K562 (cell line): ENCODE measurements around the gene DPAGT1. TPM values are rescaled to one million over a fixed set of nuclear protein-coding genes. Genes with fewer than 3 reads are reported as not detected.

Experiments used
- ATF2 ChIP-seq: sonication (generic); formaldehyde crosslinking; IDR thresholded peaks from 2 replicates; pipeline ENCODE4 v1.8.1; 2022; ENCODE audit warnings: missing genetic modification reagents
- BMI1 ChIP-seq: fragments of 150-350 bp; IDR thresholded peaks from 2 replicates; pipeline ENCODE4 v1.6.1; 2014; ENCODE audit warnings: low read length
- FOS ChIP-seq: IDR thresholded peaks from 3 replicates; pipeline ENCODE4 v1.6.1; 2011; ENCODE audit not compliant: insufficient read length; ENCODE audit errors: extremely low read depth
- FOXP4 ChIP-seq: sonication (generic); formaldehyde crosslinking; IDR thresholded peaks from 2 replicates; pipeline ENCODE4 v1.8.0; 2022; ENCODE audit warnings: mild to moderate bottlenecking, missing genetic modification reagents, borderline replicate concordance
- HMGXB4 ChIP-seq: sonication (generic); formaldehyde crosslinking; IDR thresholded peaks from 2 replicates; pipeline ENCODE4 v1.8.1; 2023; ENCODE audit warnings: mild to moderate bottlenecking, missing genetic modification reagents
- NCOA2 ChIP-seq, 2 experiments: fragments of 450-650 bp; IDR thresholded peaks; 2 replicates each; pipeline ENCODE4 v1.6.1; 2018; ENCODE audit warnings: mild to moderate bottlenecking in 2 of 2, moderate library complexity in 1 of 2; ENCODE audit not compliant: partially characterized antibody in 2 of 2
- NR4A1 ChIP-seq, 2 experiments: fragments of 250-450 bp in 1 of 2; fragments of 450-650 bp in 1 of 2; sonication (Bioruptor Pico) in 1 of 2; IDR thresholded peaks; 2 replicates each; pipeline versions ENCODE4 v1.4.0 to v1.6.1; 2016 to 2020; ENCODE audit warnings: mild to moderate bottlenecking in 2 of 2, missing compliant biosample characterization in 1 of 2, missing genetic modification characterization in 1 of 2, moderate library complexity in 1 of 2
- POLR2G ChIP-seq: fragments of 200-400 bp; formaldehyde crosslinking; IDR thresholded peaks from 2 replicates; pipeline ENCODE4 v1.6.1; 2017; ENCODE audit warnings: low read depth, mild to moderate bottlenecking, antibody characterized with exemption, low read length, moderate library complexity
- SRSF9 ChIP-seq: fragments of 200-400 bp; formaldehyde crosslinking; IDR thresholded peaks from 2 replicates; pipeline ENCODE4 v1.6.1; 2017; ENCODE audit warnings: low read depth, low read length, borderline replicate concordance
- TAF9B ChIP-seq: fragments of 450-650 bp; IDR thresholded peaks from 2 replicates; pipeline ENCODE4 v1.6.1; 2018; ENCODE audit warnings: mild to moderate bottlenecking; ENCODE audit not compliant: partially characterized antibody
- polyA plus RNA-seq, 8 experiments: library from polyadenylated mRNA; depleted of rRNA in 4 of 8; stranded (reverse) in 5 of 8; unstranded in 3 of 8; fragments of >200 nt; fragmentation: Nextera tagmentation in 2 of 8; fragmentation: Illumina TruSeq in 1 of 8; extraction: Ambion mirVana in 2 of 8; extraction: Trizol in 1 of 8; gene quantifications; 2 replicates each; pipeline versions ENCODE4 v1.2.1 to v1.2.3, GENCODE V29; 2011 to 2014; ENCODE audit warnings: inconsistent platforms in 1 of 8, missing spikeins in 1 of 8
- total RNA-seq, 7 experiments: library from RNA; depleted of rRNA in 6 of 7; stranded (reverse); fragments of >200 nt in 6 of 7; fragmentation: Illumina TruSeq in 2 of 7; extraction: Trizol in 2 of 7; gene quantifications; 2 replicates each; pipeline versions ENCODE4 v1.2.1 to v1.2.3, GENCODE V29; 2011 to 2021; ENCODE audit warnings: low replicate concordance in 1 of 7
- TF ChIP-seq, protein P1 (sequence below): fragments of 250-450 bp; sonication (Bioruptor Pico); IDR thresholded peaks from 2 replicates; pipeline ENCODE4 v1.9.0; 2021; ENCODE audit warnings: mild to moderate bottlenecking
- TF ChIP-seq, protein P2 (sequence below): sonication (generic); formaldehyde crosslinking; IDR thresholded peaks from 2 replicates; pipeline ENCODE4 v1.8.1; 2023; ENCODE audit warnings: mild to moderate bottlenecking, missing genetic modification reagents

The DPAGT1 gene
- total and polyA plus RNA-seq, 9 of the 15 experiments (the other 6 are each of a cell fraction or from before 2014, with no cell fraction given), result 29.9 to 135 (median 85.0) TPM

DNA sequence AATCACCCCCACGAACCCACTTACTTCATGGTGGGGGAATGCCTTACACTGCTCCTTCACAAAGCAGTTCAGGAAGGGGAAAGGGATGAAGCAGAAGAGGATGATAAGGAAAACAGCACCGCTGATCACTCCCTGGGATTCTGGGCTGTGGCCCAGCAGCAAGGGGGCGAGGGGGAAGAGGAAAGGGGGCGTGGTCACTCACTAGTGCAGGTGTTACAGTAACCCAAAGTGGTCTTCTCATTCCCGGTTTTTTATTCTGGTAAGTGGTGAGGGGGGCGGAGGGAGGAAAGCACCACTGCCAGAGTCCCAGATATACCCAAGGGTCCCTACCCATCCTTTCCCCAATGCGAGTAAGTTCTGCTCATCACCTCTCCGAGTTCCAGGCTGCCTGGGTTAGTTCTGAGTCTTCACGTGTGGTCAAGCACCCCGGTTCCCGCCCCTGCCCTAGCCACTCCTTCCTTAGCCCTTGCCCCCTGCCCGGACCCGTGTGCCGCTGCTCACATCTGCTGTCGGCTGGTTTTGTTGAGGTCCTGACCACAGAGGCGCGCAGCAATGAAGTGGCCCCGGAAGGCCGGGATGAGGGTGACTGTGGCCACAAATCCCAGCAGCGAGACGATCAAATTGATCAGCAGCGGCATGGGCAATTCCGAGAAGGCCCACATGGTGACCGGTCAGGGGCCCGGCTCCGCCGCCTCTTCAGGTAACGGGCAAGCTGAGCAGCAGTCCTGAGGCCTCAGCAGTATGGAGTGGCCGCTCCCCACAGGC lies 477 bp downstream of the DPAGT1 start (continued):
- TF ChIP-seq NCOA2 (IDR thresholded peaks at IDR 0.05; ENCODE audit: partially characterized antibody in 2 of 2) (no peak), NR4A1 (CRISPR knock-in tag; IDR thresholded peaks at IDR 0.05) (no peak), NR4A1 (tag; IDR thresholded peaks at IDR 0.05) (no peak), BMI1 (no peak), FOS (no peak), ATF2 (CRISPR knock-in tag) (no peak), SRSF9 (no peak), FOXP4 (CRISPR knock-in tag) (no peak), TAF9B (no peak), POLR2G (peak; percentile 82), HMGXB4 (CRISPR knock-in tag) (no peak)
- TF ChIP-seq, protein P1, sequence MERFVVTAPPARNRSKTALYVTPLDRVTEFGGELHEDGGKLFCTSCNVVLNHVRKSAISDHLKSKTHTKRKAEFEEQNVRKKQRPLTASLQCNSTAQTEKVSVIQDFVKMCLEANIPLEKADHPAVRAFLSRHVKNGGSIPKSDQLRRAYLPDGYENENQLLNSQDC (CRISPR knock-in tag), result no peak
- TF ChIP-seq, protein P2, sequence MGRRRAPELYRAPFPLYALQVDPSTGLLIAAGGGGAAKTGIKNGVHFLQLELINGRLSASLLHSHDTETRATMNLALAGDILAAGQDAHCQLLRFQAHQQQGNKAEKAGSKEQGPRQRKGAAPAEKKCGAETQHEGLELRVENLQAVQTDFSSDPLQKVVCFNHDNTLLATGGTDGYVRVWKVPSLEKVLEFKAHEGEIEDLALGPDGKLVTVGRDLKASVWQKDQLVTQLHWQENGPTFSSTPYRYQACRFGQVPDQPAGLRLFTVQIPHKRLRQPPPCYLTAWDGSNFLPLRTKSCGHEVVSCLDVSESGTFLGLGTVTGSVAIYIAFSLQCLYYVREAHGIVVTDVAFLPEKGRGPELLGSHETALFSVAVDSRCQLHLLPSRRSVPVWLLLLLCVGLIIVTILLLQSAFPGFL (CRISPR knock-in tag), result peak; percentile 91; the same call in 1 of the 2 replicates
